PC-3 (cell line): ENCODE results near the gene TFDP1.

Source experiments
- CTCF ChIP-seq: fragments of 300-600 bp; sonication (generic); conservative IDR thresholded peaks from 2 replicates; pipeline ENCODE4 v1.5.1; 2017; ENCODE audit warnings: antibody characterized with exemption, low read depth, mild to moderate bottlenecking, low read length
- EZH2 ChIP-seq: fragments of 300-600 bp; sonication (generic); IDR thresholded peaks from one replicate; pipeline ENCODE4 v1.6.1; 2017; ENCODE audit warnings: antibody characterized with exemption, mild to moderate bottlenecking, low read length; ENCODE audit not compliant: unreplicated experiment

- TF ChIP-seq CTCF (no peak), EZH2 (no peak)
These were observed 77.0 kb downstream of the TFDP1 start for GRCh38 chr13:113661509-113661908.
